Measurements from ENCODE around the gene DPCD. TPM values are rescaled to one million over a fixed set of nuclear protein-coding genes. Genes with fewer than 3 reads are reported as not detected.
"Not testable (repeated sequence)": the region's sequence is repeated elsewhere in the genome, so short reads cannot be mapped to it uniquely, and the experiment has no call there.

The DPCD gene
- polyA plus RNA-seq, 1 donor: 14.1 TPM

- no peak for DNase-seq (ENCODE audit: low read depth)
Observed at GRCh38 chr10:101585841-101586240, 2.3 kb upstream of the DPCD start.

- no peak for DNase-seq (ENCODE audit: low read depth)
Observed at GRCh38 chr10:101588879-101589278, 758 bp downstream of the DPCD start.

DNA sequence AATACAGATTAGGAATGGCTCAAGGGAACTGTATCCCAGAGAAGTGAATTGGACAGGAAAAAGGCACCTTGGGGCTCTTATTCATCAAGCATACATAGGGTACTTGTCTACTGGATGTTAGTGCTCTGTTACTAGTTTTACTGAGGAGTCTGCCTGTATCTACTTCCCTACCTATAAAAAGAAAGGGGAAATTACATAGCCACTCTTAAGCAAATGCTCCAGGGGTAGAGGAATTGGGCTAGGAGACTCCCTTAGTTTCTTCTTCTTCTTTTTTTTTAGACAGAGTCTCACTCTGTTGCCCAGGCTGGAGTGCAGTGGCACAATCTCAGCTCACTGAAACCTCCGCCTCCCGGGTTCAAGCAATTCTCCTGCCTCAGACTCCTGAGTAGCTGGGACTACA, 5.2 kb downstream of the DPCD start:
- not testable (repeated sequence) for DNase-seq (ENCODE audit: low read depth)

GRCh38 chr10:101595591-101596433, 7.7 kb downstream of the DPCD start:
- no peak for DNase-seq (ENCODE audit: low read depth)

GRCh38 chr10:101597091-101597900, 9.2 kb downstream of the DPCD start:
- no peak for DNase-seq (ENCODE audit: low read depth)

DNA sequence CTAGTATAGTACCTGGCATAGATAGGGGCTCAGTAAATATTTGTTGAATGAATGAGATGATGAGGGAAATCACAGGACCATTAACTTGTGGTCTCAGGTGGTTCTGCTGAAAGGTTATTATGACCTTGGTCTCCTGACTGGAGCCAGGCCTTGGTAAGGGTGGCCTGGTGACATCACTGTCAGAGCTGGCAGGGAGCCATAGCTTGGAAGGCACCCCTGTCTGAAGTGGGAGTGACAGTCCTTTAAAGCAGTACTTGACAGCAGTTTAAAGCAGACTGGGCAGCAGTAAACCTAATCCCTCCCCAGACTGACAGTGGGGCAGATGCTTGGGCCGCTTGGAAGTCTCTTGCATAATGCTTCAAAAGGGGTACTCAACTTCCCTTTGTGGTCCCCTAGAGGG, 13.4 kb downstream of the DPCD start:
- no peak for DNase-seq (ENCODE audit: low read depth)

DNA sequence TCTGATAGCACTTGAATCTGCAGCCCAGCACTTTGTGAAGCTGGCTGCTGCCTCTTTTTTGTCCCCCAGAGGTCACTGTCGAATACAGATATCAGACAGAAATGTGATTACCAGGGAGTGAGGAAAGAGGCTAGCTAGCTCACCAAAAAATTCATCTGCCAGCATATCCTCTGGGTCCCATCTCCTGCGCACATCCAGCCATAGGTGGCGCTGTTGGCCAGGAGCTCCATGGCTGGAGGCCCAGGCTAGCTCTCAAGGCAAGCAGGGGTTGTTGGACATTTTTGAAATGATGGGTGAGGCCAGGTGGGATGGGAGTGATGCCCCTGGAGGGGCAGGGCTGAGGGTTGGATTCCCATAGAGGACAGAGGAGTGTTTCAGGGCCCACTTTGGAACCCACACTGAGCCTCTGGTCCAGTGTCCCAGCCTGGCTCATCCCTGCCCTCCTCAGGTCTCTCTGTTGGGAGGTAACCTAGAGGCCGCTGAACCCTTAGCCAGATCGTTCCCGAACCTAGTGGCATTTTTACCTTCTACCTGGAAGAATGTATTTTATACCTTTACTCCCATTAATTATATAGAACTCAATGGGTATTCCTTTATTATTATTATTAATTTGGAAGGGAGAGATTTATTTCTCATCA, 14.8 kb downstream of the DPCD start:
- DNase-seq (ENCODE audit: low read depth): peak; percentile 20

DNA sequence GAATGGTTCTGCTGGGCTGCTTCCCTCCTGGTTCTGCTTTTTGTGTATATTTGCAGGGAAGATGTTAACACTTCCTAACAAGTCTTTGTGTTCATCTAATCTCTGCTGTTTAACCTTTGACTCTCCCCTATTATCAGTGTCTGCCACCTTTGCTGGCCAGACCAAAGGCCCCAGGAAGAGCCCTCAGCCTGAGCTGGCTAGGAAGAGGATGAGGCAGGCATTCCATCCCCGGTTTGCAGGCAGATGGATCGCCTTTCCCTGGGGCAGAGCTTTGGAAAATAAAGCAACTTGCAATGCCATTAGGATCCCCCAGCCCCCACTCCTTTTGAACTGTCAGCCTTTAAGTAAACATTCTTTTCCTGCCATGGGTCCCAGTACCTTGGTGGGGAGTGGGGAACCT, 19.0 kb downstream of the DPCD start:
- DNase-seq (ENCODE audit: low read depth): no peak

- no peak for DNase-seq (ENCODE audit: low read depth)
Observed at GRCh38 chr10:101609481-101609880, 21.4 kb downstream of the DPCD start.

GRCh38 chr10:101611096-101611905, 23.2 kb downstream of the DPCD start:
- no peak for DNase-seq (ENCODE audit: low read depth)

- DNase-seq (ENCODE audit: low read depth): no peak
Observed at GRCh38 chr10:101612086-101612485, 24.0 kb downstream of the DPCD start.

GRCh38 chr10:101612872-101613271, 24.8 kb downstream of the DPCD start:
- no peak for DNase-seq (ENCODE audit: low read depth)

- no peak for DNase-seq (ENCODE audit: low read depth)
Observed at GRCh38 chr10:101613646-101614045, 25.5 kb downstream of the DPCD start.

DNA sequence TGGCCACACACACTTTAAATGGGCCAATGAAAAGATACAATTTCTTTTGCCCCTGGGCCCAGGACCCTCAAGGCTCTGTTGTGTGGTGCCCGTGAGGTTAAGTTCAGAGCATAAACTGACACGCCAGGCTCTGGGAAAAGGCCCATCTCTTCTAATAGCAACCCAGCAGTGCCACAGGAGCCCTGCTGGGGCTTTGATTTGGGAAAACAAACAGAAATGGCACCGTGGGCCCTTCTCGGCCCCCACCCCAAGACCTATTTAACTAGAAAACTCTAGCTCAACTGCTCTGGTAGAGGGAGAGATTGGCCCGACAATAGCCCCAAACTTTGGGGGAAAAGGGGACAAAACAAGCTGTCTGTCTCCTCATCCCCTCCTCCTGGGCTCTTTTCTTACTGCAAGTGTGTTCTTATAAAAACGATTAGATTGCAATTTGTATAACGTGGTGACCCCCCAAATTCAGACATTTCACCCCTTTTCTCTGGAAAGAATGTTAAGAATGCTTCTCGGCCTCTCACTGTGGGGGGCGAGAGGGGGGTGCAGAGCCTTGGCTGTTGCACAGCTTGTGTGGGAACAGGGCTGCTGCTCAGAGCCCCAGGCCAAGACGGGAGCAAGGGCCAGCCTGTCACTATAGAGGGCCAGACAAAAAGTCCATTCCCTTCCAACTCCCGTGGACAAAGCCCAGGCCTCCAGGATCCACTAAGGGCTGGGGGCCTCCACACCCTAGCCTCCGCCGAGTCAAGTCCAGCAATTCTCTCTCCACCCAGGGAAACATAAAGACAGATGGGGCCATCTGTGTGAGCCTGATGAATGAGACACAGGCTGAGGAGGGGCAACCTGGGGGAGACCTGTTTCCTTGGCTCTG, 26.8 kb downstream of the DPCD start:
- no peak for DNase-seq (ENCODE audit: low read depth)

DNA sequence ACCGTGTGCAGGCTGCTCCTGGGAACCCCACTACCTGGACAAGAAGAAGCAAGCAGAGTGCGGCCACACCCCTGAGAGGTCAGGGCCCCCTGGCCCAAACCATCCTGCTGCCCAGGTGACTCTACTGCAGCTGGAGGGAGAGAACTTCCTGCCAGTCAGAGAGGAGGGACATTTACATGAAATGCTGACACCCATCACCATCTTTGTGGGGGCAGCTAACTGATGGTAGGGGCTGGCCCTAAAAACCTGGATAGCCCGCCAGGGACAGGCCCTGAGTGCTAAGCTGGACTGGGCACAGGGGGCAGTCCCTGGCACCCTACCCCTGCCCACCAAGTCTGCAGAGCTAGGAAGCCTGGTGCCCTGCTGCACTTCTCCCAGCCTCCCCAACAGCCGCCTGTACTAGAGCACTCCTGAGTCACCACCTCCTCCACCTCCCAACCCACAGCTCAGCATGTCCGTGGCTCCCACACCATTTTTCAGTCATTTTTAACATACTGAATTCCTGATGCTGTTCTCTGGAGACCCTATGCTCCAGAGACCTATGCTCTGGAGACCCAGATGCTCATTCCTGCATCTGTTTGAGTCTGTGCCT, 27.5 kb downstream of the DPCD start:
- no peak for DNase-seq (ENCODE audit: low read depth)

GRCh38 chr10:101616415-101617101, 28.4 kb downstream of the DPCD start:
- no peak for DNase-seq (ENCODE audit: low read depth)

DNA sequence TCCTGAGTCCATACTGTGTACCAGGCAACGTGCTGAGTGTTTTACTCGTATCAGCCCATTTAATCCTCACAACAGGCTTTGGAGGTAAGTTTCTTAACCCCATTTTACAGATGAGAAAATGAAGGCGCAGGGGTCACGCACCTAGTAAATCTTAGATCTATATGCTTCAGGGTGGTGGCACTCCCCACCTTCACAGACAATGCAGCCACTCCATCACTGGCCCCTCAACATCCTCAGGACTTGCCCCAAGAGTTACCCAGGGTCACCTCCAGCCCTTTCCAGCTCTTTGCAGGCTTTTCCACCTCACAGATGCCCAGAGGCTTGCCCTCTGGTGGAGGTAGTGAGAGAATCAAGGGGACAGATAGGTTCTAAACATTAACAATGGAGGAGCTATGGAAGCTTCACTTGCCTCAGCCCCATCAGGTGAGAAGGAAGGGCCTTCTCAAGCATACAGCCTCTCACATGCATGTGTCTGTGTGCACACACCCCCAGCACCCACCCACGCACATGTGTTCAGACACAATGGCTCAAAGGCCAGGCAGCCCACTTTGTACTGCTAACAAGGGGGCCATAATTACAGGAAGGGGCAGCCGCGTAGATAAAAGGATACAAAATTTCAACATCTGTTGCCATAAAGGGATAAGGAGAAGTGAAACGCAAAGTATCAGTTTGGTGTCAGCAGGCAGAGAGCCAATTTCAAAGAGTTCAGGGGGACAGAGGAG, 29.1 kb downstream of the DPCD start:
- no peak for DNase-seq (ENCODE audit: low read depth)

DNA sequence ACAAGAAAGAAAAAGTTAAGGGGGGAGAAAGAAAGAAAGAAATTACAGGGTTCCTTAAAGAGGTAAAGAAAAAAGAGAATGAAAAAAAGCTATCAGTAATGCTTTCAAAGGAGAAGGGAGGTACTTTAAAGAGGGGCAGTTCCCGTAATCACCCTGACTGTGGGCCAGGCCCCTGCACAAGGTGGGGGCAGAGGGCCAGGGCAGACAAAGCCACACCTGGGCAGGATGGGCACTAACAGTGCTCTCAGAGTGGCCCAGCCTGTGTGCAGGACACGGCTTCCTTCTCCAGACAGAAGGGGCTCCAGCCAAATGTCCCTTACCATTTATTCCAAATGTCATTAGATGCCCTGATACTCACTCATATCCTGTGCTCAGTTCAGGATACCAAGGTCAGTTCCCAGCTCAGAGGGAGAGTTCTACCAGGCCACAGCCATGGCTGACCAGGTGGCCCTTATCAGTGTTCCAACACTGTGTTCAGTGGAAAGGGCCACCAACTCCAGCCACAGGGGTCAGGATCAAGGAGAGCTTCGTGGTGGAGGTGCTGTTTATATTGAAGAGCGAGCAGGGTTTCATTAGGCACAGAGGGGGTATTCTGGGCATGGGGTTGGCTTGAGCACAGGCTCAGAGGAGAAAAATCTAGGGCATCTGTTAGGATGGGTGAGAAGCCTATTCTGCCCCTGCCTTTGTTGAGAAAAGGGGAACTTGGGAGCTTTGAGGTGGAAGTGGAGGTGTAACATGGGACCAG, 29.9 kb downstream of the DPCD start:
- DNase-seq (ENCODE audit: low read depth): no peak
